ENCODE results near the gene GPR146.
"Not testable (repeated sequence)": the region's sequence is repeated elsewhere in the genome, so short reads cannot be mapped to it uniquely, and the experiment has no call there.

The GPR146 gene

GRCh38 chr7:1025743-1026581 is 18.4 kb upstream of the GPR146 start:
- DNase-seq (ENCODE audit: low spot score), result no peak

GRCh38 chr7:1026721-1027161 is 17.6 kb upstream of the GPR146 start:
- DNase-seq (ENCODE audit: low spot score), result no peak

GRCh38 chr7:1027242-1028043 is 16.9 kb upstream of the GPR146 start:
- DNase-seq (ENCODE audit: low spot score), result no peak

- DNase-seq (ENCODE audit: low spot score), result peak; percentile 85
These were observed 16.1 kb upstream of the GPR146 start for GRCh38 chr7:1028044-1028770.

GRCh38 chr7:1028775-1029636 is 15.3 kb upstream of the GPR146 start:
- peak; percentile 78 for DNase-seq (ENCODE audit: low spot score)

- no peak for DNase-seq (ENCODE audit: low spot score)
These were observed 14.5 kb upstream of the GPR146 start for GRCh38 chr7:1029637-1030443.

GRCh38 chr7:1030444-1031070 is 13.8 kb upstream of the GPR146 start:
- no peak for DNase-seq (ENCODE audit: low spot score)

GRCh38 chr7:1031716-1032455 is 12.5 kb upstream of the GPR146 start:
- no peak for DNase-seq (ENCODE audit: low spot score)

- DNase-seq (ENCODE audit: low spot score), result no peak
These were observed 11.7 kb upstream of the GPR146 start for GRCh38 chr7:1032536-1033181.

- peak; percentile 43 for DNase-seq (ENCODE audit: low spot score)
These were observed 10.7 kb upstream of the GPR146 start for GRCh38 chr7:1033546-1034145.

GRCh38 chr7:1034769-1035168 is 9.6 kb upstream of the GPR146 start:
- not testable (repeated sequence) for DNase-seq (ENCODE audit: low spot score)

- DNase-seq (ENCODE audit: low spot score), result not testable (repeated sequence)
These were observed 8.0 kb upstream of the GPR146 start for GRCh38 chr7:1036164-1036928.

GRCh38 chr7:1040233-1040632 is 4.1 kb upstream of the GPR146 start:
- DNase-seq (ENCODE audit: low spot score), result not testable (repeated sequence)

GRCh38 chr7:1040790-1041189 is 3.6 kb upstream of the GPR146 start:
- no peak for DNase-seq (ENCODE audit: low spot score)

- no peak for DNase-seq (ENCODE audit: low spot score)
These were observed 2.5 kb upstream of the GPR146 start for GRCh38 chr7:1041551-1042491.

GRCh38 chr7:1042492-1042833 is 1.9 kb upstream of the GPR146 start:
- no peak for DNase-seq (ENCODE audit: low spot score)

Measured in CD4-positive, alpha-beta T cell treated with Interleukin-15 for 4 hours (primary cell).